ENCODE data around the gene NME4.
"Not testable (repeated sequence)": the region's sequence is repeated elsewhere in the genome, so short reads cannot be mapped to it uniquely, and the experiment has no call there.

- not testable (repeated sequence) for TF ChIP-seq CTCF (IDR thresholded peaks at IDR 0.05); SMC3 (IDR thresholded peaks at IDR 0.05; ENCODE audit: low read depth, low read length); GABPA (IDR thresholded peaks at IDR 0.05; ENCODE audit: low read depth); SIN3A (IDR thresholded peaks at IDR 0.05; ENCODE audit: borderline replicate concordance, low read depth, low read length); CHD2 (IDR thresholded peaks at IDR 0.05; ENCODE audit: low read length, partially characterized antibody)
These were observed 25.2 kb downstream of the NME4 start for GRCh38 chr16:422179-422578.
